Measurements from ENCODE around the gene R3HDM2.

- TF ChIP-seq CTCF (conservative IDR thresholded peaks at IDR 0.05; ENCODE audit: low read length), result peak; percentile 24
- no peak for TF ChIP-seq EZH2phosphoT487 (IDR thresholded peaks at IDR 0.05; ENCODE audit: borderline replicate concordance)
These were observed 159.8 kb downstream of the R3HDM2 start for GRCh38 chr12:57270966-57271470.
